ENCODE results near the gene ZNRF3. TPM values are rescaled to one million over a fixed set of nuclear protein-coding genes. Genes with fewer than 3 reads are reported as not detected.

ZNRF3 gene
- polyA plus RNA-seq, 1 experiment = 1.4 TPM

- CTCF ChIA-PET = interaction anchor here (0.7 kb wide), 1 partner anchor 272 kb away, joined by 4 read pairs; no protein-coding TSS in a partner anchor
- H3K4me3 ChIP-seq (ENCODE audit: low read depth, low read length) = no peak overlapping the region
- H3K27ac ChIP-seq (ENCODE audit: low read depth, low read length) = no peak overlapping the region
- H3K9me3 ChIP-seq (ENCODE audit: control insufficient read depth, insufficient read depth, low read length) = no peaks in the 10 kb centered on the region
- DNase-seq (ENCODE audit: low read depth, low spot score) = no peak
- no peak for TF ChIP-seq CTCF (IDR thresholded peaks at IDR 0.05; ENCODE audit: low read depth, low read length)
- H3K27me3 ChIP-seq (ENCODE audit: control insufficient read depth, insufficient read depth, low read length) = peaks cover 3% of the 10 kb centered on the region
- POLR2A ChIA-PET = interaction anchor here (0.6 kb wide), 1 partner anchor 24 kb away, joined by 3 read pairs; no protein-coding TSS in a partner anchor
These were observed 203.6 kb downstream of the ZNRF3 start for GRCh38 chr22:29087012-29087411.

- POLR2A ChIA-PET = interaction anchor here (1.0 kb wide), 1 partner anchor 28 kb away, joined by 3 read pairs; no protein-coding TSS in a partner anchor
- Histone ChIP-seq H3K27me3 (ENCODE audit: control insufficient read depth, insufficient read depth, low read length) (peaks cover 3% of the 10 kb centered on the region), H3K27ac (ENCODE audit: low read depth, low read length) (no peak overlapping the region), H3K4me3 (ENCODE audit: low read depth, low read length) (no peak overlapping the region), H3K9me3 (ENCODE audit: control insufficient read depth, insufficient read depth, low read length) (no peaks in the 10 kb centered on the region)
- no peak for DNase-seq (ENCODE audit: low read depth, low spot score)
- no peak for TF ChIP-seq CTCF (IDR thresholded peaks at IDR 0.05; ENCODE audit: low read depth, low read length)
- CTCF ChIA-PET = interaction anchor here (0.6 to 1.2 kb wide), 3 partner anchors 10 to 65 kb away, joined by 3 to 6 read pairs (median 3); no protein-coding TSS in a partner anchor
These were observed 205.4 kb downstream of the ZNRF3 start for GRCh38 chr22:29088809-29089208.

GRCh38 chr22:29089507-29089906, 206.1 kb downstream of the ZNRF3 start:
- TF ChIP-seq CTCF (IDR thresholded peaks at IDR 0.05; ENCODE audit: low read depth, low read length) = no peak
- ChIA-PET POLR2A (interaction anchor here (1.0 kb wide), 1 partner anchor 28 kb away, joined by 3 read pairs; no protein-coding TSS in a partner anchor), CTCF (no interaction called here)
- H3K27me3 ChIP-seq (ENCODE audit: control insufficient read depth, insufficient read depth, low read length) = peaks cover 3% of the 10 kb centered on the region
- no peak overlapping the region for H3K27ac ChIP-seq (ENCODE audit: low read depth, low read length)
- no peak for DNase-seq (ENCODE audit: low read depth, low spot score)
- no peaks in the 10 kb centered on the region for H3K9me3 ChIP-seq (ENCODE audit: control insufficient read depth, insufficient read depth, low read length)
- no peak overlapping the region for H3K4me3 ChIP-seq (ENCODE audit: low read depth, low read length)

GRCh38 chr22:29090039-29090438, 206.7 kb downstream of the ZNRF3 start:
- no peak for TF ChIP-seq CTCF (IDR thresholded peaks at IDR 0.05; ENCODE audit: low read depth, low read length)
- peaks cover 3% of the 10 kb centered on the region for H3K27me3 ChIP-seq (ENCODE audit: control insufficient read depth, insufficient read depth, low read length)
- H3K27ac ChIP-seq (ENCODE audit: low read depth, low read length) = no peak overlapping the region
- no peak for DNase-seq (ENCODE audit: low read depth, low spot score)
- no peak overlapping the region for H3K4me3 ChIP-seq (ENCODE audit: low read depth, low read length)
- H3K9me3 ChIP-seq (ENCODE audit: control insufficient read depth, insufficient read depth, low read length) = no peaks in the 10 kb centered on the region
- ChIA-PET CTCF (no interaction called here), POLR2A (interaction anchor here (0.6 to 1.0 kb wide), 2 partner anchors 17 to 27 kb away, joined by 3 read pairs; partner anchors contain the start of gene KREMEN1)

GRCh38 chr22:29092243-29092642, 208.9 kb downstream of the ZNRF3 start:
- no peak overlapping the region for H3K27ac ChIP-seq (ENCODE audit: low read depth, low read length)
- DNase-seq (ENCODE audit: low read depth, low spot score) = no peak
- H3K9me3 ChIP-seq (ENCODE audit: control insufficient read depth, insufficient read depth, low read length) = no peaks in the 10 kb centered on the region
- no peak overlapping the region for H3K4me3 ChIP-seq (ENCODE audit: low read depth, low read length)
- CTCF ChIA-PET = no interaction called here
- H3K27me3 ChIP-seq (ENCODE audit: control insufficient read depth, insufficient read depth, low read length) = peaks cover 3% of the 10 kb centered on the region
- POLR2A ChIA-PET = no interaction called here
- TF ChIP-seq CTCF (IDR thresholded peaks at IDR 0.05; ENCODE audit: low read depth, low read length) = no peak
